GM19397 (cell line): ENCODE data around the gene INPP5E.

ENCODE experiments used
- ATAC-seq: cut with Tn5 transposase; IDR thresholded peaks from one replicate; pipeline ENCODE4 v1.9.1; 2021; ENCODE audit warnings: mild to moderate bottlenecking, moderate library complexity; ENCODE audit not compliant: unreplicated experiment

Gene INPP5E

DNA sequence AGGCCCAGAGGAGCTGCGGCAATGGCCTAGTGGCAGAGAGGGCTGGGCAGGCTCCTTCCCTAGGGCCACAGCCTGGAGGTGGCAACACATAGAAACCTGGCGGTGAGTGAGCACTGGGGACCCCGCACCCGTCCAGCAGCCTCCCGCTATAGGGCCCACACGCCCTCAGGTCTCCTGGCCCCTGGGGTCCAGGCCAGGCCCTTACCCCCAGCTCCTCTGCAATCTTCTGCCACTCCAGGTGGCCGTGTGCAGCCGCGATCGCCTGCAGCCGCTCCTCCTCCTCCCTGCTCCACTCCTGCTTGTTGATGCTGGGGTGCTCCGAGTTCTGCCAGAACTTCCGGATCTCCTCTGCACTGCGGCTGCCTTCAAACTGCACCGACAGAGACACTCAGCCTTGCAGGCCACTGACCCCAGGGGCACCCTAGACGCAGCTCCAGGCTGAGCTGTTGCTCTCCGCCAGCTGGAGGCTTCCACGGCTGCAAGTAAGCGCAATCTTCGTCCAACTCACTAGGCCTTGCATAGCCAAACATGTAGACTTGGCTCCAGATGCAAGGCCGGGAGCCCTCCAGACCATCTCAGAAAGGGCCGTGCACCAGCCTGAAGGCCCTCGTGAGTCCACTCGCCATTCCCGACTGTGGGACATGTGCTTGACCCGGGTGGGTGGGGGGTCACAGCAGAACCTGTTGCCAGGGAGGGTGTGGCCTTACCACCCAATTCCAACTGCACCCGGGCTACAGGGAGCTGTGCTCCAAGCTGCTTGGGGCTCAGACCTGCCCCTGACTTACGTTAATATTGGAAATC, 47.7 kb downstream of the INPP5E start:
- ATAC-seq = no peak

DNA sequence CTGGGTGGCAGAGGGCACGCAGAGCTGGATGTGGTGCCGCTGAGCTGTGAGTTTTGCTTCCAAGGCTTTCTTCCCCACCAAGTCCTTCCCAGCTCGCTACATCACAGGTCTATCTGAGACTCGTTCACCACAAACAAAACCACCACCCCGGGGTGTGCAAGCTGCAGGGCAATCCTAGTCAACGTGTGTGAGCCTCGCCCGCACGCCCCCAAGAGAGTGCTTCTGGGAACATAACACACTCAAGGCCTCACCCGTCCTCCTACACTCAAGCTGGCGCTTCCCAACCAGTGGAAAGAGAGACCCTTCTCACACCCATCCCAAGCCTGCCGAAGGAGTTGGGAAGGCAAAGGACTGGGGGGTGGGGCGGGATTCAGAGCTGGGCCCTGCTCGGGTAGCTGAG, 50.2 kb downstream of the INPP5E start:
- ATAC-seq = no peak

DNA sequence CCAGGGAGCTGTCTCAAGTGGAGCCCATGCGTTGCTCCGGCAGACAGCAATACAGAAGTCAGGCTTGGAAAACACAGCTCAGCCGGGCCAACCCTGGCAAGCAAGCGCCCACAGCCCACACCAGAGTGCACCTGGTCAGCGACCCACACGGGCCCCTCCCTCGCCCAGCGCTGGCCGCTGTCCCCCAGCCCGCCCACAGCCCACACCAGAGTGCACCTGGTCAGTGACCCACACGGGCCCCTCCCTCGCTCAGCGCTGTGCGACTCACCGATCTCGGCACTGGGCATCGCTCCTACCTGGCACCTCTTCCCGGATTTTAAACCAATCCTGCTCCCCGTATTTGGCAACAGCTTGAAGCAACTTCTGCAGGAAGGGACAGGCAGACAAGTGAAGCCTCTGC, 52.4 kb downstream of the INPP5E start:
- ATAC-seq = no peak

DNA sequence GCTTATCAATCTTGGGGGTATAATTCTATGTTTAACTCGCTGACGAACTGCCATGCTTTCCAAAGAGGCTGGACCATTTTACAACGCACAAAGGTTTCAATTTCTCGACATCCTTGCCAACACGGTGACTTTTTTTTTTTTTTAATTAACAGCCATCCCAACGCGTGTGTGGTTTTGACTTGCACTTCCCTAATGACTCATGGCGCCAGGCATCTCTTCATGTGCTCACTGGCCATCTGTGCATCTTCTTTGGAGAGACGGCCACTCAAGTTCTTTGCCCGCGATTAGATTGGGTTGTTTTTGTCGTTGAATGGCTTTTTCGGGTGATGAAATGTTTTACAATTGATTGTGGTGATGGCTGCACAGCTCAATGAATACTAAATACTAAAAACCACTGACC, 53.6 kb downstream of the INPP5E start:
- ATAC-seq = no peak

DNA sequence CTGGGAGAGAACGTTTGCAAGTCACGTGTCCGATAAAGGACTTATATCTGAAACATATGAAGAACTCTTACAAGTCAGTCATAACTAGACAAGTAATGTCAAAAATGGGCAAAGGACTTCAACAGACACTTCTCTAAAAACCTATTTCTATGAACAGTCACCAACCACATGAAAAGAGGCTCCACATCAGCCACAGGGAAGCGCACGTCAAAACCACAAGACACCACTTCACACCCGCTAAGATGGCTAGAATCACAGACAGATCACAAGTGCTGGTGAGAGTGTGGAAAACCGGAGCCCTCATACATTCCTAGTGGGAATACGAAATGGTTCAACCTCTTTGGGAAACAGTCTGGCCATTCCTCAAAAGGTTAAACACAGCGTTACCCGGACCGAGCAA, 54.6 kb downstream of the INPP5E start:
- ATAC-seq = no peak

DNA sequence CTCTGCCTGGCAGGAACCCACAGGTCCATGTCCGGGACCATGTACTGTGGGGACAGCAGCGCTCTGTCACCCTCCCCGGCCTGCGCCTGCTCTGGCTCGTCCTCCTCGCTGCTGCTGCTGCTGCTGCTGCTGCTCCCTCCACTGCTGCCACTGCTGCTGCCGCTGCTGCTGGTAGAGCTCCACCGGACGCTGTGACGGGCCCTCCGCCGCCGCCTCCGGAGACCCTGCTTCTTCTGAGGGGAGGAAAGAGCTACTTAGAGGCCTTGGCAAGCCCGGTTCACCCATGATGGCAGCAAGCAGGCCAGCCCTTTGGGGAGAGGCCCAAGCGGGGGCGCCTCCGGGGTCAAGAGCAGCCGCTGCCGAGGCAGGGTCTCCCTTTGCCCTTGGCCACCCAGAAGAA, 56.2 kb downstream of the INPP5E start:
- no peak for ATAC-seq

DNA sequence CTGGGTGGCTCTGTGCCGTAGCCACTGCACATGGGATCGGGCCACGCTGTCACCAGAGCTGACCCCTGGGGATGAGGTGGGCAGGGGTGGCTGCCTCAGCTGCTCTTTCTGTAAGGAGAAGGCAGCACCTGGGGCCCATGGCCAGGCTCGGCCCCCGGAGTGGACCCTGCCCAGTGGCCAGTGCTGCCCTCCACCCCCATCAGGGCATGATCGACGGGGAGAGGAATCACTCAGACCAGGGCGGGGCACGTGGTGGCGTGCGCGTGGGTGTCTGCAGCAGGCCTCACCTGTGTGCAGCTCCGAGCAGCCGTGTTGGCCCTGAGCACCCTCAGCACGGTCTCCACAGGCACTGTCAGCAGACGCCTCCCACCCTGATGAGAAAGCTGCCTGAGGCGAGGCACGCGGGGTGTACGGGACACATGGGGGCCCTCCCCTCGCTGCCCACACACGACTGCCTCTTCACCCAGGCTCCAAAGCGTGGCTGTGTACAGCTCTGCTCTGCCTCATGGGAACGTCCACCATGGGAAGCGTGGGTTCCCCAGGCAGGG, 57.6 kb downstream of the INPP5E start:
- ATAC-seq = no peak

DNA sequence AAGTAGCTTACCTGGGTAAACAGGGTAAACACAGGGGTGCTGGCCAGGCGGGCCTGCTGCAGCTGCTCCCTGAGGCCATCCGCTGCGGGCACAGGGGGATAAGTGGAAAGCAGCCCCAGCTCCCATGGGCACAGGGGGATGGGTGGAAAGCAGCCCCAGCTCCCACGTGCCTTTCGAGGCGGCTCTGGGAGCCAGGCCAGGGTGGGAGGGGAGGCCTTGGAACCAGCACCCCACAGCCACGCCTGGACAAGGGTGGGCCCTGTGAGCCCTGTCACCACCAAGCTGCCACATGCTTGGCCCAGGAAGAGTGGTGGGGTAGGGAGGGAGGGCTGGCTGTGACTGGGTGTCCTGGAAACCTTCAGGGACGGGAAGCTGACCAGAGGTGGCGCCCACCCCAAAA, 58.3 kb downstream of the INPP5E start:
- ATAC-seq = no peak

DNA sequence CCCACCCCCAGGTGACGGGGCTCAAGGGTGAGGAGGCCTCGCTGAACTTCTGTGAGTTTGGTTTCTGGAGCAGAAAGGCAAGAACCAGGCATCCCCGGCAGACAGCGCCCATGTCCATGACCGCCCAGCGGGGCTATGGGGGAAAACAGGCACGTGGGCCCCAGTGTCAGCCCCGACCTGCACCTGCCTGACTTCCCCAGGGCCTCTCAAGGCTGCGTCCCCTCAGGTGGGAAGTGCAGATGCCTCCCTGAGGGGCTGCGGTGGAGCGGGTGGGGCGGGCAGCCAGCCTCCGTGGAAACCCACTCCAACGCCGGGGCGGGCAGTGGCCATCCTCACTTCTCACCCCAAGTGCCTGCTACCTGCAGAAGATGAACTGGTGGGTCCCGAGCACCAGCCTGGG, 59.3 kb downstream of the INPP5E start:
- ATAC-seq = no peak

DNA sequence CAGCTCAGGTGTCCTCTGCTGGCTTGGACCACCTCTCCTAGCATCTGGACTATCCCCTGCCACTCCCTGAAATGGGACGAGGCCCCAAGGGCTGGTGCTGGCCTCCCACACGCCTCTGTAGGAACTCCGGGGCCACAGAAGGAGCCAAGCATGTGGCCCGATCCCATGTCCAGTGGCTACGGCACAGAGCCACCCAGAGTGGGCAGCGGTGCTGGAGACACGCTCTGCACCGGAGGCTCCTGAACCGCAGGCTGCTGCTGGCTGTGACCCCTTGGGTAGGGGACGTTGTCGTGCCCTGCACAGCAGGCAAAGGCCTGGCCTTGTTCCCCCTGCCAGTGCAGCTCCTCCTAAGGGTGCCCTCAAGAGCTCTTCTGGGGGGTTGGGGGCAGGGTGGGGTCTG, 59.8 kb downstream of the INPP5E start:
- no peak for ATAC-seq

DNA sequence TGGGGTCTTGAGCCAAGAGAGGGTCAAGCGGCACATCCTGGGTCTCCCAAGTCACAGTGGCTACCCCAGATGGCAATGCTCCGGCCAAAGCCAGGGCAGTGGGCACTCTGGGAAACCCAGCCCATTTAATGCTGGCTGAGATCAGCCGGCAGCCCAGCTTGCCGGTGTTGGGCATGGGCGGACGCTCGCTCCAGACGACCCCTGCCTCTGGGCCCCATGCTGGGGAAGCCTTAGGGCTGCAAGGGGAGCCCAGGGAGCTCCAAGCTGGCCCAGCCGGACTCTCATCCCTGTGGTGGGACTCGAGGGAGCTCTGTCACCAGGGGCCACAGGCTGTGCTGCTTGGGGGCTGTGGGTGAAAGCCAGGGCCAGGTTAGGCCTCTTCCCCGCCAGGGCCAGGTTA, 60.2 kb downstream of the INPP5E start:
- ATAC-seq = no peak

DNA sequence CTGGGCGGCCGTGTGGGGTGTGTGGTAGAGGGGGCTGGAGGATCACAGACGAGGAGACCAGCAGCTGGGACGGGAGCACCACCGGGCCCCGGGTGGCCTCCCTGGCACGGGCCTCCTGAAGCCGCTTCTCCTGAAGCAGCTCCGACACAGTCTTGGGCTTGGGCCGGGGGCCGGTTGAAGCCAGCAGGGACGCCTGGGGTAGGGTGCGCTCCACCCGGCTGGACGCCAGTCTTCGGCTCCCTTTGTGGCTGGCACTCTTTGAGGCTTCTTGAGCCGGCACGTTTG, 60.7 kb downstream of the INPP5E start:
- no peak for ATAC-seq
